DOHH2 (cell line): ENCODE results near the gene FBLN1.

Experiments used
- H3F3A ChIP-seq: fragments of 200-600 bp; sonication (generic), shearing (Covaris generic); 2 replicates; pipeline ENCODE4 v1.6.0; 2016; ENCODE audit warnings: antibody characterized with exemption, mild to moderate bottlenecking; ENCODE audit not compliant: control insufficient read depth, insufficient read depth
- H3K27ac ChIP-seq: fragments of 200-600 bp; sonication (generic); 2 replicates; pipeline ENCODE4 v1.5.1; 2014; ENCODE audit warnings: low read depth, mild to moderate bottlenecking, low read length, moderate library complexity
- H3K27me3 ChIP-seq: fragments of 200-600 bp; sonication (generic); 2 replicates; pipeline ENCODE4 v1.6.1; 2014; ENCODE audit warnings: mild to moderate bottlenecking, low read length, mixed read lengths; ENCODE audit not compliant: control insufficient read depth
- H3K36me3 ChIP-seq: fragments of 200-600 bp; sonication (generic); 2 replicates; pipeline ENCODE4 v1.6.1; 2014; ENCODE audit warnings: mild to moderate bottlenecking, low read length, moderate library complexity, mixed read lengths; ENCODE audit not compliant: control insufficient read depth
- H3K4me1 ChIP-seq: fragments of 200-600 bp; sonication (generic); 2 replicates; pipeline ENCODE4 v1.6.1; 2014; ENCODE audit warnings: mild to moderate bottlenecking, low read length, mixed read lengths; ENCODE audit not compliant: control insufficient read depth
- H3K4me2 ChIP-seq: fragments of 200-600 bp; sonication (generic); 2 replicates; pipeline ENCODE4 v1.6.0; 2014; ENCODE audit warnings: mild to moderate bottlenecking, low read length, moderate library complexity
- H3K4me3 ChIP-seq: fragments of 200-600 bp; sonication (generic); 2 replicates; pipeline ENCODE4 v1.5.1; 2014; ENCODE audit warnings: mild to moderate bottlenecking, low read length, mixed read lengths
- H3K79me2 ChIP-seq: fragments of 200-600 bp; sonication (generic); 2 replicates; pipeline ENCODE4 v1.6.1; 2014; ENCODE audit warnings: mild to moderate bottlenecking, low read length, mixed read lengths; ENCODE audit not compliant: control insufficient read depth
- H3K9me2 ChIP-seq: fragments of 200-600 bp; sonication (generic); replicated peaks from 2 replicates; pipeline ENCODE4 v1.6.1; 2014; ENCODE audit warnings: mild to moderate bottlenecking, low read length, mixed read lengths; ENCODE audit not compliant: control insufficient read depth
- H3K9me3 ChIP-seq: fragments of 200-600 bp; sonication (generic); 2 replicates; pipeline ENCODE4 v1.6.1; 2014; ENCODE audit warnings: antibody characterized with exemption, low read length, mixed read lengths; ENCODE audit not compliant: control insufficient read depth, insufficient read depth
- H4K20me1 ChIP-seq: fragments of 200-600 bp; sonication (generic); 2 replicates; pipeline ENCODE4 v1.6.0; 2014; ENCODE audit warnings: low read depth, mild to moderate bottlenecking, antibody characterized with exemption, low read length, moderate library complexity; ENCODE audit not compliant: control insufficient read depth, insufficient read depth
- CTCF ChIP-seq: fragments of 200-600 bp; sonication (generic); IDR thresholded peaks from one replicate; pipeline ENCODE4 v1.5.1; 2014; ENCODE audit warnings: antibody characterized with exemption, mild to moderate bottlenecking, low read depth, low read length; ENCODE audit not compliant: poor library complexity, severe bottlenecking
- EZH2phosphoT487 ChIP-seq: fragments of 200-600 bp; sonication (generic); IDR thresholded peaks from 2 replicates; pipeline ENCODE4 v1.6.1; 2017; ENCODE audit warnings: borderline replicate concordance, mild to moderate bottlenecking, antibody characterized with exemption, low read length, moderate library complexity, mixed read lengths

Gene FBLN1

GRCh38 chr22:45455212-45455611, 47.5 kb upstream of the FBLN1 start:
- H3K27me3 ChIP-seq, result peaks cover 11% of the 10 kb centered on the region

GRCh38 chr22:45455621-45456020, 47.1 kb upstream of the FBLN1 start:
- Histone ChIP-seq H3K9me3 (no peaks in the 10 kb centered on the region), H3K79me2 (no peaks in the 10 kb centered on the region), H3K9me2 (no peaks in the 10 kb centered on the region), H3K27me3 (peaks cover 7% of the 10 kb centered on the region), H3K4me3 (no peak overlapping the region), H3K4me2 (no peak overlapping the region), H3K27ac (no peak overlapping the region), H3F3A (no peaks in the 10 kb centered on the region), H3K4me1 (no peaks in the 10 kb centered on the region), H3K36me3 (no peaks in the 10 kb centered on the region), H4K20me1 (no peaks in the 10 kb centered on the region)
- TF ChIP-seq CTCF, result no peak

More at GRCh38 chr22:45455212-45455611, 47.5 kb upstream of the FBLN1 start:
- H3K4me1 ChIP-seq, result no peaks in the 10 kb centered on the region
- H3K4me2 ChIP-seq, result no peak overlapping the region
- TF ChIP-seq CTCF (no peak), EZH2phosphoT487 (no peak)
- no peaks in the 10 kb centered on the region for H3F3A ChIP-seq
- H4K20me1 ChIP-seq, result no peaks in the 10 kb centered on the region
- no peak overlapping the region for H3K27ac ChIP-seq
- no peaks in the 10 kb centered on the region for H3K79me2 ChIP-seq
- H3K36me3 ChIP-seq, result no peaks in the 10 kb centered on the region
- H3K9me2 ChIP-seq, result no peaks in the 10 kb centered on the region
- H3K4me3 ChIP-seq, result no peak overlapping the region
- no peaks in the 10 kb centered on the region for H3K9me3 ChIP-seq

- H3K9me3 ChIP-seq, result no peaks in the 10 kb centered on the region
- no peaks in the 10 kb centered on the region for H3K4me1 ChIP-seq
- TF ChIP-seq EZH2phosphoT487 (no peak), CTCF (no peak)
- no peaks in the 10 kb centered on the region for H3F3A ChIP-seq
- H3K36me3 ChIP-seq, result no peaks in the 10 kb centered on the region
- H3K4me2 ChIP-seq, result no peak overlapping the region
- no peaks in the 10 kb centered on the region for H3K27me3 ChIP-seq
- no peak overlapping the region for H3K4me3 ChIP-seq
- H3K79me2 ChIP-seq, result no peaks in the 10 kb centered on the region
- no peaks in the 10 kb centered on the region for H3K9me2 ChIP-seq
- no peaks in the 10 kb centered on the region for H4K20me1 ChIP-seq
- H3K27ac ChIP-seq, result no peak overlapping the region
Measured at GRCh38 chr22:45456811-45457210, 45.9 kb upstream of the FBLN1 start.

- no peaks in the 10 kb centered on the region for H4K20me1 ChIP-seq
- H3K27ac ChIP-seq, result no peak overlapping the region
- H3K4me2 ChIP-seq, result no peak overlapping the region
- H3K36me3 ChIP-seq, result no peaks in the 10 kb centered on the region
- H3K4me1 ChIP-seq, result no peaks in the 10 kb centered on the region
- no peaks in the 10 kb centered on the region for H3F3A ChIP-seq
- H3K4me3 ChIP-seq, result no peak overlapping the region
- H3K9me2 ChIP-seq, result no peaks in the 10 kb centered on the region
- no peaks in the 10 kb centered on the region for H3K79me2 ChIP-seq
- no peaks in the 10 kb centered on the region for H3K27me3 ChIP-seq
- TF ChIP-seq CTCF (no peak), EZH2phosphoT487 (no peak)
- no peaks in the 10 kb centered on the region for H3K9me3 ChIP-seq
Measured at GRCh38 chr22:45458532-45458931, 44.2 kb upstream of the FBLN1 start.
